Suppressor macrophage treated with lipopolysaccharide for 1 hour (primary cell): Measurements from ENCODE around the gene GALNT7.

Source experiments
- DNase-seq, 3 donors: peaks; one replicate each; pipeline ENCODE4 v3.0.0-alpha.2; 2020 to 2022

GALNT7 gene

DNA sequence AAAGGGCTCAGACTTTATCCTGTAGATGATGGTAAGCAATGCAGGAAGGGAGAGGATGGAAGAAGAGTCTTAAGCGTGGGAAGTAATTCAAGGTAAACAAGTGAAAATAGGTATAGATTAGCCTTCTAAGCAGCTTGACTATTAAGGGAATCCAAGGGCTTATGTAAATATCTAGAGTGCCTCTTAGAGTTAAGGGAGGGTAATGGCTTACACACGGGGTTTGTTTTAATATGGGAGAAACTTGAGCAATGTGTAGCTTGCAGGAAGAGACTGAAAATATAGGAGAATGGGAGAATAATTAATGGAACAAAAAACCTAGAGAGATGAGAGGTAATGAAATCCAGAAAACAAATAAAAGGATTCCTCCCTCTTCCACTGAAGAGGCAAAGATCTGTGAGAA is 189.3 kb downstream of the GALNT7 start:
- no peak for DNase-seq

DNA sequence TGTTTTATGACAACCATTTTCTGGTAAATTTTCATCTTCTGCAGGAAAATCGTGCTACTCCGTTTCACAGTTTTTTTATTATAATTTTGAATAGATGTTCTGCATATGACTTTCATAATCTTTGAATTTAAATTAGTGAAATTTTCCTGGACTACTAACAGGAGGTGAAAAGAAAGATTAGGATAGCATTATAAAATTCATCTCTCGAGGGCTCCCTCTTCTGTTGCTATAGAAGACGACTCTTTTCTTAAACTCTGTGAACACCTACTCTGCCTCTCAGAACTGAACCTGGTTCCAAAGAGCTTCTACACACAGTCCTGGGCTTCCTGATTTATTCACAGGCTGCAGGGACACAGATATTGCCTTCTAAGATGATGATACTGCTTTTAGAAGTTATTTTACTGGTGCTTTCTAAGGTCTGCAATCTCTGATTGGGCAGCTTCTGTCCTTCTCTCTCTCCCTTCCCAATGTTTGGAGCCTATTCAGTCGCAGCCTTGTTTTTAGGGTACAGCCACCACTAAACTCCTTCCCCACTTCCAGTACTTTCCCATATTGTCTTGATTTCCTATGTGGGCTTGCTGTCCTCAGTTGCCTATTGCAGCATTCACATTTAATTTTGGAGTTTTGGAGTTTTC is 192.1 kb downstream of the GALNT7 start:
- DNase-seq, result peak in 2 of 3 donors; percentile 6 to 27

DNA sequence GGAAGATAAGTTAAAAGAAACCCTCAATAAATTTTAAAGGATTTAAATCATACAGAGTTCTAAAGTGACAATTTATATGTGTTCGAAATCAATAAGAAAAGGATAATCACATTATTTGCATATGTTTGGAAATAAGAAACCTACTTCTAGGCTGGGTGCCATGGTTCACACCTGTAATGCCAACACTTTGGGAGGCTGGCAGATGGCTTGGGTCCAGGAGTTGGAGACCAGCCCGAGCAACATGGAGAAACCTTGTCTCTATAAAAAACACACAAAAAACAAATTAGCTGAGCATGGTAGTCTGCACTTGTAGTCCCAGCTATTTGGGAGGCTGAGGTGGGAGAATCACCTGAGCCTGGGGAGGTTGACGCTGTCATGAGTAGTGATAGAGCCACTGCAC is 194.1 kb downstream of the GALNT7 start:
- no peak for DNase-seq

GRCh38 chr4:173365359-173365996 is 196.9 kb downstream of the GALNT7 start:
- no peak for DNase-seq

- DNase-seq, result no peak
These were observed 198.7 kb downstream of the GALNT7 start for GRCh38 chr4:173367285-173367684.

GRCh38 chr4:173367946-173368345 is 199.3 kb downstream of the GALNT7 start:
- no peak for DNase-seq

GRCh38 chr4:173370130-173370476 is 201.5 kb downstream of the GALNT7 start:
- peak in 1 of 3 donors; percentile 31 for DNase-seq

DNA sequence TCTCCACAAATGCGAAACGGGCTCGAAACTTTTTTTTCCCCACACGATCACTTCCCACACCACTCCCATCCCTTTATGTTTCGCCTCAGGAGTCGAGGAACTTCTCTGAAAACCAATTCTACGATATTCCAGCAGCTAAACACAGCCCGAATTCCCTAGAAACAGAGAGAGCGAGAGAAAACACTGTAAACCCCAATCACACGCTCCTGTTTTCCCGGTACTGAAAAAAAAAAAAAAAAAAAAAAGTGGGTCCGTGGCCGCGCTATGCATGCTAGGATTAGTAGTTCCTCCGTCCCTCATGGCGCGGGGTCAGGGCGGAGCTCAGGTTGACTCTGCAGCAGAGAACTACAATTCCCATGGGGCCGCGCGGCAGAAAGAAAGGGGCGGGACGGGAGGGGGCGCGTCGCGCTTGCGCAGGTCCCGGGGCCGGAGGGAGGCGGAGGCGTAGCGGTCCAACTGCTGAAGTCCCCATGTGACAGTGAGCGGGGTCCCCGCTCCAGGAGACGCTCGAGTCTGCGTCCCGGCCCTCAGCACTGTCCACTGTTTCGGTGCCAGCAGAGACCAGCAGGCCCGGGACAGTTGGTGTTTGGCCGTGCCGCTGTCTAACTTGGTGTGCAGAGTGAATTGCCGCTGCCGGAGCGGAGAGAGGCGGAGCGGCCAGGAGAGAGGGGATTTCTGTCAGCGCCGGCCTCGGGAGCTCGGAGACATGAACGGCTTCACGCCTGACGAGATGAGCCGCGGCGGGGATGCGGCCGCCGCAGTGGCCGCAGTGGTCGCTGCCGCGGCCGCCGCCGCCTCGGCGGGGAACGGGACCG is 202.1 kb downstream of the GALNT7 start, which contains the start of gene SAP30:
Gene SAP30 (plus strand): TSS at position 478 of the 815 bp plus-strand sequence. CDS start 229 bp downstream, at position 707.
- DNase-seq, result peak; percentile 99

DNA sequence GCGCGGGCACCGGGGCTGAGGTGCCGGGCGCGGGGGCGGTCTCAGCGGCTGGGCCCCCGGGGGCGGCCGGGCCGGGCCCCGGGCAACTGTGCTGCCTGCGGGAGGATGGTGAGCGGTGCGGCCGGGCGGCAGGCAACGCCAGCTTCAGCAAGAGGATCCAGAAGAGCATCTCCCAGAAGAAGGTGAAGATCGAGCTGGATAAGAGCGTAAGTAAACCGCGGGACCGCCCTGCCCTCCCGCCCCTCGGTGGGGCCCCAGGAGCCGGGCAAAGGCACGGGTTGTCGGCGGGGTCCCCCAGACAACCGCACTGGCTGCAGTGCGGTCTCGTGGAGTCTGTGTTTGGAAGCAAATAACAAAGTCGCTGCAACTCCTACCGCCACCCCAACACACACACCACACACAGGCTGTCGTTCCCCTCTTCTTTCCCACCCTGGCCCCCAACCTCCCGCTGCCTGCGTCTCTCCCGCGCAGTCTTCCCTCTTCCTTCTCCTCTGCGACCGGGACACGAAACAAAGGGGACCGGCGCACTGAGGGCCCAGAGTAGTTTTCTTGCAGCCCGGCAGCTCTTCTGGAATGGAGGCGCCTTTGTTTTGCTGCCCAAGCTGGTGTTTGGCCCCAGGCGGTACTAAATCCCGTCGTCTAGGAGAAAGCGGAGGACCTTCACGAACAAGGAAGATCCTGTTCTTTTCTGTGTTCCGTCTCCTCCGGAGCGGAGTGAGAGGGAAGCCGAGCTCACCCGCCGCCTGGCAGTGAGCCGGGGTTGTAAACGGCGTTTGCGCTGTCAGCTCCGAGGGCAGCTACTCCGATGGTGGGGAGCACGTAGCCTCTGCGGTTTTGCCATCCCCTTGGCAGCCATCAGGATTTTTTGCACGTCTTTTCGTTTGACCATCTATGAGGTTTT is 202.9 kb downstream of the GALNT7 start:
- peak; percentile 71 to 82 (median 74) for DNase-seq
